ENCODE results near the gene VCL.

DNA sequence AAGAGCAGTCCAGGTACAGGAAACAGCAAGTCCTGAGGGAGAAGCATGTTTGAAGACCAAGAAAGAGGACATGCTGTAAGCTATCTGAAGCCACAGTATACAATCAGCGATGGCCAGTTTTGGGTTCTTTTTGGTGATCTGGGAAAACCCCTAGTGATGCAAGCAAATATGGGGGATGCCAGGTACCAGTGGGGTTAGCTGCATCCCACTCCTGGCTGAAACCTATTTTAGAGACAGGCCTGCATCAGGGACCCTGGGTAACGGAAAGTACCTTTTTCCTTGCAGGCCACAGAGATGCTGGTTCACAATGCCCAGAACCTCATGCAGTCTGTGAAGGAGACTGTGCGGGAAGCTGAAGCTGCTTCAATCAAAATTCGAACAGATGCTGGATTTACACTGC is 119.8 kb downstream of the VCL start:
- no peak for TF ChIP-seq RAD21 (conservative IDR thresholded peaks at IDR 0.05)
- TF ChIP-seq EZH2 (IDR thresholded peaks at IDR 0.05; ENCODE audit: borderline replicate concordance, insufficient read depth, low read length, poor library complexity, severe bottlenecking): no peak
- TF ChIP-seq, protein P1, sequence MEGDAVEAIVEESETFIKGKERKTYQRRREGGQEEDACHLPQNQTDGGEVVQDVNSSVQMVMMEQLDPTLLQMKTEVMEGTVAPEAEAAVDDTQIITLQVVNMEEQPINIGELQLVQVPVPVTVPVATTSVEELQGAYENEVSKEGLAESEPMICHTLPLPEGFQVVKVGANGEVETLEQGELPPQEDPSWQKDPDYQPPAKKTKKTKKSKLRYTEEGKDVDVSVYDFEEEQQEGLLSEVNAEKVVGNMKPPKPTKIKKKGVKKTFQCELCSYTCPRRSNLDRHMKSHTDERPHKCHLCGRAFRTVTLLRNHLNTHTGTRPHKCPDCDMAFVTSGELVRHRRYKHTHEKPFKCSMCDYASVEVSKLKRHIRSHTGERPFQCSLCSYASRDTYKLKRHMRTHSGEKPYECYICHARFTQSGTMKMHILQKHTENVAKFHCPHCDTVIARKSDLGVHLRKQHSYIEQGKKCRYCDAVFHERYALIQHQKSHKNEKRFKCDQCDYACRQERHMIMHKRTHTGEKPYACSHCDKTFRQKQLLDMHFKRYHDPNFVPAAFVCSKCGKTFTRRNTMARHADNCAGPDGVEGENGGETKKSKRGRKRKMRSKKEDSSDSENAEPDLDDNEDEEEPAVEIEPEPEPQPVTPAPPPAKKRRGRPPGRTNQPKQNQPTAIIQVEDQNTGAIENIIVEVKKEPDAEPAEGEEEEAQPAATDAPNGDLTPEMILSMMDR (IDR thresholded peaks at IDR 0.05; ENCODE audit: poor library complexity, severe bottlenecking): no peak
- TF ChIP-seq, protein P2, sequence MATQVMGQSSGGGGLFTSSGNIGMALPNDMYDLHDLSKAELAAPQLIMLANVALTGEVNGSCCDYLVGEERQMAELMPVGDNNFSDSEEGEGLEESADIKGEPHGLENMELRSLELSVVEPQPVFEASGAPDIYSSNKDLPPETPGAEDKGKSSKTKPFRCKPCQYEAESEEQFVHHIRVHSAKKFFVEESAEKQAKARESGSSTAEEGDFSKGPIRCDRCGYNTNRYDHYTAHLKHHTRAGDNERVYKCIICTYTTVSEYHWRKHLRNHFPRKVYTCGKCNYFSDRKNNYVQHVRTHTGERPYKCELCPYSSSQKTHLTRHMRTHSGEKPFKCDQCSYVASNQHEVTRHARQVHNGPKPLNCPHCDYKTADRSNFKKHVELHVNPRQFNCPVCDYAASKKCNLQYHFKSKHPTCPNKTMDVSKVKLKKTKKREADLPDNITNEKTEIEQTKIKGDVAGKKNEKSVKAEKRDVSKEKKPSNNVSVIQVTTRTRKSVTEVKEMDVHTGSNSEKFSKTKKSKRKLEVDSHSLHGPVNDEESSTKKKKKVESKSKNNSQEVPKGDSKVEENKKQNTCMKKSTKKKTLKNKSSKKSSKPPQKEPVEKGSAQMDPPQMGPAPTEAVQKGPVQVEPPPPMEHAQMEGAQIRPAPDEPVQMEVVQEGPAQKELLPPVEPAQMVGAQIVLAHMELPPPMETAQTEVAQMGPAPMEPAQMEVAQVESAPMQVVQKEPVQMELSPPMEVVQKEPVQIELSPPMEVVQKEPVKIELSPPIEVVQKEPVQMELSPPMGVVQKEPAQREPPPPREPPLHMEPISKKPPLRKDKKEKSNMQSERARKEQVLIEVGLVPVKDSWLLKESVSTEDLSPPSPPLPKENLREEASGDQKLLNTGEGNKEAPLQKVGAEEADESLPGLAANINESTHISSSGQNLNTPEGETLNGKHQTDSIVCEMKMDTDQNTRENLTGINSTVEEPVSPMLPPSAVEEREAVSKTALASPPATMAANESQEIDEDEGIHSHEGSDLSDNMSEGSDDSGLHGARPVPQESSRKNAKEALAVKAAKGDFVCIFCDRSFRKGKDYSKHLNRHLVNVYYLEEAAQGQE (IDR thresholded peaks at IDR 0.05; ENCODE audit: borderline replicate concordance): no peak
- no peak for TF ChIP-seq EP300 (conservative IDR thresholded peaks at IDR 0.05; ENCODE audit: poor library complexity, severe bottlenecking)
- no peak for TF ChIP-seq POLR2AphosphoS5 (IDR thresholded peaks at IDR 0.05)
- TF ChIP-seq TAF1 (IDR thresholded peaks at IDR 0.05; ENCODE audit: low read depth): no peak
- no peak for TF ChIP-seq MXI1 (conservative IDR thresholded peaks at IDR 0.05; ENCODE audit: poor library complexity, severe bottlenecking)
